Renal cortical epithelial cell (primary cell): Measurements from ENCODE around the gene TMSB10. TPM values are rescaled to one million over a fixed set of nuclear protein-coding genes. Genes with fewer than 3 reads are reported as not detected.
"Not testable (repeated sequence)": the region's sequence is repeated elsewhere in the genome, so short reads cannot be mapped to it uniquely, and the experiment has no call there.

ENCODE experiments used
- DNase-seq: peaks from one replicate; pipeline ENCODE4 v3.0.0-alpha.2; 2011; ENCODE audit warnings: low read depth
- total RNA-seq: library from RNA; depleted of rRNA; stranded (reverse); fragments of >200 nt; gene quantifications from 2 replicates; pipeline ENCODE4 v1.2.3, GENCODE V29; 2014

TMSB10 gene
- total RNA-seq, 1 donor from 2014 or later, result 4,859 TPM

GRCh38 chr2:84904151-84904550 lies 1.3 kb upstream of the TMSB10 start:
- DNase-seq, result no peak

- DNase-seq, result peak; percentile 54
Measured at GRCh38 chr2:84904717-84905174, 710 bp upstream of the TMSB10 start.

- no peak for DNase-seq
Measured at GRCh38 chr2:84906108-84906899, 848 bp downstream of the TMSB10 start.

GRCh38 chr2:84906900-84907714 lies 1.7 kb downstream of the TMSB10 start:
- peak; percentile 93 for DNase-seq

GRCh38 chr2:84908948-84909713 lies 3.7 kb downstream of the TMSB10 start:
- DNase-seq, result no peak

GRCh38 chr2:84911135-84911678 lies 5.8 kb downstream of the TMSB10 start:
- DNase-seq, result no peak

GRCh38 chr2:84912984-84913383 lies 7.5 kb downstream of the TMSB10 start:
- DNase-seq, result no peak

GRCh38 chr2:84914334-84914733 lies 8.9 kb downstream of the TMSB10 start:
- DNase-seq, result no peak

GRCh38 chr2:84915675-84916074 lies 10.2 kb downstream of the TMSB10 start:
- DNase-seq, result not testable (repeated sequence)

GRCh38 chr2:84917821-84918220 lies 12.4 kb downstream of the TMSB10 start:
- DNase-seq, result not testable (repeated sequence)

- no peak for DNase-seq
Measured at GRCh38 chr2:84918430-84918829, 13.0 kb downstream of the TMSB10 start.

GRCh38 chr2:84919885-84920580 lies 14.6 kb downstream of the TMSB10 start:
- DNase-seq, result peak; percentile 97

GRCh38 chr2:84923009-84923408 lies 17.6 kb downstream of the TMSB10 start:
- no peak for DNase-seq

- peak; percentile 48 for DNase-seq
Measured at GRCh38 chr2:84924173-84925106, 19.0 kb downstream of the TMSB10 start.

- no peak for DNase-seq
Measured at GRCh38 chr2:84925336-84925723, 19.9 kb downstream of the TMSB10 start.

- peak; percentile 80 for DNase-seq
Measured at GRCh38 chr2:84925724-84926376, 20.4 kb downstream of the TMSB10 start.

- no peak for DNase-seq
Measured at GRCh38 chr2:84927275-84927627, 21.8 kb downstream of the TMSB10 start.

GRCh38 chr2:84931384-84931821 lies 25.9 kb downstream of the TMSB10 start:
- no peak for DNase-seq

GRCh38 chr2:84938194-84938879 lies 32.9 kb downstream of the TMSB10 start:
- peak; percentile 28 for DNase-seq
